ENCODE results near the gene OLFM4. TPM values are rescaled to one million over a fixed set of nuclear protein-coding genes. Genes with fewer than 3 reads are reported as not detected.
"Not testable (repeated sequence)": the region's sequence is repeated elsewhere in the genome, so short reads cannot be mapped to it uniquely, and the experiment has no call there.

OLFM4 gene
- total RNA-seq, 1 donor from 2014 or later = 0.41 TPM

DNA sequence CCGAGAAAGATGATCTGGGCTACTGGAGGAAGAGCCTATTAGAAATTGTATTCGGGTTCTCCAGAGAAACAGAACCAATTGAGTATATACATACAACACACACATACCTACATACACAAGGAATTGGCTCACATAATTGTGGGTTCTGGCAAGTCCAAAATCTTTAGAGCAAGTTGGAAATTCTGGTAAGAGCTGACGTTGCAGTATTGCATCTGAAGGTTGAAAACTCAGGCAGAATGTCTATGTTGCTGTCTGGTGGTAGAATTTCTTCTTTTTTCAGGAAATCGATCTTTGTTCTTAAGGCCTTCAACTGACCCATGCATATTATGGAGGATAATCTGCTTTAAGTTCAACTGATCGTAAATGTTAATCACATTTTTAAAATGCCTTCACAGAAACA lies 15.5 kb upstream of the OLFM4 start:
- DNase-seq (ENCODE audit: low spot score in 2 of 2) (no peak), FAIRE-seq (no peak)

DNA sequence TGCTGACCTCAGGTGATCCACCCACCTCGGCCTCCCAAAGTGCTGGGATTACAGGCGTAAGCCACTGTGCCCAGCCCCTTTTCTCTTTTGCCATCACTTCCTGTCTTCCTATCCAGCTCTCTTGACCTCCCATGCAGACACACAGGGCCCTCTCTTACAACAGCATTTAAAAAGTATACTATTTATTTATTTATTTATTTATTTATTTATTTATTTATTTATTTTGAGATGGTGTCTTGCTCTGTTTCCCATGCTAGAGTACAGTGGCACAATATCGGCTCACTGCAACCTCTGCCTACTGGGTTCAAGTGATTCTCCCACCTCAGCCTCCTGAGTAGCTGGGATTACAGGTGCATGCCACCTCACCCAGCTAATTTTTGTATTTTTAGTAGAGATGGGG lies 14.6 kb upstream of the OLFM4 start:
- FAIRE-seq = not testable (repeated sequence)

DNA sequence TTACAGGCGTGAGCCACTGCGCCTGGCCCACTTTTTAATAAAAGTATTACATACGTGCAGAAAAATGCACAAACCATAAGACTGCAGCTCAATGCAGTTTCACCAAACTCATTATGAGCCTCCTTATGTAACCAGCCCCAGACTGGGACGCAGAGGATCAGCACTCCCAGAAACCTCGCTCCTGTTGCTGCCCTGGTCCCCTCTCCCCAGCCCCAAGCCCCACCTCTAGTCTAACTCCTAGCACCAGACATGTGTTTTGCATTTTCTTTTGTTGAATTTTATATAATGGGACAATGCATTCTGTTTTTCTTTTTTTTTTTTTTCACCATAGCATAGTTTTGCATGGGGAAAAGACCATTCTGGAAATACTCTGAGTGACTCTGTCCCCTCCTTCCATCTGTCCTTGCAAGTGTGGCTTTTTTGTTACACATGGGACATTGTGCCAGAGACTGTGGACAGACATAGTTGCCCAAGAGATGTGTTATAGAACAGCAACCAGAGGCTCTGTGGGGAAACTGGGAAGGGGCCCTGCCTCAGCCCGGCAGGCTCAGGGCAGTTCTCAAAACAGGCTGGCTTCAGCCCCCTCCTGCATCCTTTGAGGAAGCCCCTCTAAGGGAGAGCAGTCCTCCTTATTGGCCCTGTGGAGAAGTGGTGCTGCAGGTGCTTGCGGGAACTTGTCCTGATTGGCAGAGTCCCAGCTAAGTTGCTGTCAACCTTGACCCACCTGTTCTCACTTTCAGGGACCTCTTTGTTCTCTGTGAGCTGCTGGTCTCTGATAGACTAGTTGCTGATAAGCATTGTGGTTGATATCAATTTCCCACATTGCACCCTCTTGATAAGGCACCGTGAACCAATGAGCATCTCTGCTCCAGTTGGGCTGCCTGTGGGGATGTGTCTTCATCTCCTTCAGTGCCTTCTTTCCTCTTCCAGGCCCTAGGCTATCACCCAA lies 13.8 kb upstream of the OLFM4 start:
- DNase-seq (ENCODE audit: low spot score in 2 of 2) = no peak
- no peak for FAIRE-seq

More for the DNA sequence above, 14.6 kb upstream of the OLFM4 start:
- not testable (repeated sequence) for DNase-seq (ENCODE audit: low spot score in 2 of 2)

DNA sequence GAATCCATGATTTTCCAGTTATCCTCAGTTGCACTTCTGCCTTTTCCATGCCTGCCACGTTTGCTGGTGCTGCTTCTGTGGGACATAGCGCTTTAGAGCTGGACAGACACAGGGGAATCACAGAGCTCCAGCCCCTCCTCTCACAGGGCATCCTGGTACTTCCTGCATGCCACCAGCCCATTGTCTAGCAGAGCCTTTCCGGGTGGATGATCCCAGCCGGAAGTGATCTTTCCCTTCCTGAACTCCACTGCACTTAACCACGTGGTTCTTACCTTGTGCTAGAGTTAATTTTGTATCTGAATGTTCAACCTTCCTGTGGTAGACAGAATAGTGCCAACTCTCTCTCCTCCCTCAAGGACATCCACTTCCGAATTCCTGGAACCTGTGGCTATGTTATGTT lies 12.6 kb upstream of the OLFM4 start:
- DNase-seq (ENCODE audit: low spot score in 2 of 2) (no peak), FAIRE-seq (no peak)

DNA sequence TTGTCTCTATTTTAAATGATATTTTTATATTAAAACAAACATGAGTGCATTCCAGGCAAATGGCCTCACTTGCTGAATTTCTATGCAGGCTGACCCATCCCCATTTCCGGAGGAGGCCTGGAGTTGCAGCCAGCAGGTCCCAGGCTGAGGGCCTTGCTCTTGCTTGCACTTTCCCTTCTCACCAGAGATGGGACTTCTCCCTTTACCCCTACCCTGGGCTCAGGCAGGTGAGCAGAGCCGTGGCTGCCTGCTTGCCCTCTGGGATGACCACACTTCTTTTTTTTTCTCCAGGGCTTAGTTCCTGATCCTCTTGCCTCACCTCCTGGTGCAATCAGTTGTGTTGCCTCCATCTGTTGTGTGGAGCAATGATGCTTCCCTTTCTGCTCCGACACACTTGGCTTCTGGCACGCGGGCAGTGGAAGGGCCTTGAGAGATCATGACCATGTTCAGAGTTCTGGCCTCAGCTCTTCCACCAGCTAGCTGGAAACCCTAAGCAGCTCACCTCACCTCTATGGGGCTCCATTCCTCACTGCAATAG lies 11.1 kb upstream of the OLFM4 start:
- FAIRE-seq = no peak
- no peak for DNase-seq (ENCODE audit: low spot score in 2 of 2)

DNA sequence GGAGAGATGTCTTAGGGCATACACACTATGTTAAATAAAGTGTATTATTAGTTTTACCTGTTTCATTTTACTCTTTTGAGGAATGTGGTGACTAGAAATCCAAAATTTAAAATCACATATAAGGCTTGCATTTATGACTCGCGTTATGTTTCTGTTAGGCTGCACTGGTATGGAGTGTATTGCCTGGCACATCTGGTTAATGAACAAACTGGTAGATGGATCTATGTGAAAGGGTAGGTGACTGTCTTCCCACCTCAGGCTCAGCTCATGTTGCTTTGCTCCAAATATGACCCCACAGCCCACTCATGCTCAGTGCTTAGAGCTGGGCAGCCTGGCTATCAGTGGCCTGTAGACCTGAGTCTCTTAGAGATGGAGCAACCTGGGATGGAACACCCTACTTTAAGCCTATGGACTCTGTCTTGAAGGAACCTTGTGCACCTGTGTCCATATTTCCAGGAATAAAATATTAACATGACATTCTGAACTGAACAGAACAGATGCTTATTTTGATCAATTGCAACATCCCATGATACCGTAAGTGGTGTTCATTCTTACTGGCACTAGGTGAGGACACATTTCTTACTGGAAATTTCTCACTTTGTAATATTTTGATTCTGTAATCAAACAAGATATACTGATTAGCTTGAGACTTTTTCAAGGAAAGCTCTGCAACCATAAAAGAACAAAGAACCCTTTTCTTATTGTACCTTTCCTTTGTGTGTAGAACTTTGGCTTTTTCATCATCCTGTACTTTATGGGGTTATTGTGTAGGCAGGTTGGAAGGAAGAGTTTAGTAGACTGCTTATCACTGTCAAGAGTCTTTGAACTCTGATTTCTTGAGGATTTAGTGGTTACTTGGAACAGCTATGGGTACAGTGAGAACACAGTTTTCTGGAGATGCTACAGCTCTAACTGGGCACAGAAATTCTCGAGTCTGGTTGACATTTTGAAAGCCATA lies 9.6 kb upstream of the OLFM4 start:
- FAIRE-seq (no peak), DNase-seq (ENCODE audit: low spot score in 2 of 2) (no peak)

DNA sequence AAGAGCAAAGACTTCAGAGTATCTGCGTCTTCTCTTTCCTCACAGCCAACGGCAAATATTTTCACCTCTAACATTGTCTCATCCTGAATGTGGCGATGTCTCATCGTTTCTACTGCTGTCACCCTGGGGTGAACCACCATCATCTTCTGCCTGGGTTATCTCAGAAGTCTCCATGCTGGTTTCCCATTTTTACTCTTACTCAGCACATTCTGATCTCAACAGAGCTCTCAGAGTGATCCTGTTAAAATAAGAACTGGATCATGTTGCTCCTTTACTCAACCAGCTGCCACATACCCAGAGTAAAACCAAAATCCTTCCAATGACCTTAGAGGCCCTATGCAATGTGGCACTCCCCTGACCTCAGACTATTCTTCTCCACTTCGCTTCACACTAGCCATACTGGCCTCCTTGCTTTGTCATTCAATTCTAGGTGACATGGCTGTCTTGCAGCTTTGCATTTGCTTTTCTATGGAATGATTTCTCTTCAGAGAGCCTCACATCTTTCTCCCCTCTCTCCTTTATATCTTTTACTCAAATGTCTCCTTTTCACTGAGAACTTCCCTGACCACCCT lies 7.8 kb upstream of the OLFM4 start:
- no peak for DNase-seq (ENCODE audit: low spot score in 2 of 2)
- FAIRE-seq = no peak

DNA sequence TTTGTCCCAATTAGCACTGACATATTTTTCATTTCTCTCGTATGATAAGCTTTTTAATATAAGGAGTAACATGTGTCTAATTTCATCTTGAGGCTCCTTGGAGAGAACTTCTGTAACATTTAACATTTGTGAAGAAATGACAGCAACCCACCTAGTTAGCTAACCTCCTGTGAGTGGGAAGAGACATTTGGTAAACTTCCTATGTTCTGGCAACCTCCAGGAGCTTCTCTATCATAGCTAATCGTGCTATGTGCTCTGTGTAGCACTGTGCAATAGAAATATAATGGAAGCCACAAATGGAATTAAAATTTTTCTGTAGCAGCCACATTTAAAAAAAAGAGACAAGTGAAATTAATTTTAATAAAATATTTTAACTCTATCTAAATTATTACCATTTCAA lies 5.4 kb upstream of the OLFM4 start:
- peak; percentile 15 for FAIRE-seq
- DNase-seq (ENCODE audit: low spot score in 2 of 2) = no peak

DNA sequence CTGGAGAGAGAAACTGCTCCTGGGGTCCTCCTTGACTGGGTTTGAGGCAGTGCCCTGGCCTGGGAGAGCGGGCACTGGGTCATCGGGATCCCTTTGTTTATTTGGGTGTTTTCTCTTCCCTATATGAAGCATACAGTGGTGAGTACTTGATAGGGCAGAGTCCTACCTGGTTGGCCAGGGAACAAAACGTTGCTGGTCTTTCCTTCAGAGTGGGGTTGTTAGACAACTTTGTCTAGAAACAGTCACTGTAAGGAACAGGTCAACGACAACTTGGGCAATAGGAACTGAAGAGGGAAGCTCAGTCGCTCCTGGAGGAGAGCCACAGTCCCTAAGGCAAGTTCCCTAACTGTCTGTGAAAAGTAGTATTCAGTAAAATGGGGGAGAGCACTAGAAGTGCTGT lies 550 bp upstream of the OLFM4 start:
- FAIRE-seq (no peak), DNase-seq (ENCODE audit: low spot score in 2 of 2) (no peak)

DNA sequence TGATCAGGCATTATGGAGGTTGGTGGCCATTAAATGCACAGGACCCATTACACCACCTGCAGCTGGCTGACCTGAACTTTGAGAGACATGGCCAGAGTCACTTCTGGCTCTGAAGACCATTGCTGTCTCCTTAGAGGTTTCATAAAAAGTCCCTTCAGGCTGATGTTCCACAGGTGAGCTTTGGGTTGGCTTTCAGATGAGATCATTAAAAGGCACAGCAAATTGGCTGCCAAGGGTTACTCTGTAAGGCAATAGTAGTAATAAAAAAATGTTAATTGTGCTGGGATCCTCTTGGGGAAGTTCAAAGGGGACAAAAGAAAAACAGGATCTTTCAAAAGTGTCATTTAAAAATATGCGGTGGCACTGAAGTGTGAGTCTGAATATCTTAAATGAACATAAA lies 4.2 kb downstream of the OLFM4 start:
- FAIRE-seq (no peak), DNase-seq (ENCODE audit: low spot score in 2 of 2) (no peak)

DNA sequence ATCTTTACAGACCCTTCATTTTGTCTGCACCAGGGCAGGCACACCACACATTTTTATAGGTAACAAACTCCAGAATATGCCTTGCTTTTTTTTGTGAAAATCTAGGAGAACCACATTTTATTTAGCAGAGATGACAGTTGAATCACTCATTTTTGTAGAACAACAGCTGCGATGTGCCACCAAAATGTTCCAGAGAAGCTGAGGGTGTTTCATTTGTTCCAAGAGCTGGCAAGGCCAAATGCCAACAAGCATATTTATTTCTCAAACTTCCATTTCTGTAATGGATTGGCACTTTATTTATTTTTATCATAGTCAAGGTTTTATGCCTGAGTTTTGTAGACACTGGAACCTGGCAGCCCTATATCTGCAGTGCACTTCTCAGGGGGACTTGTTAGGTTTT lies 10.4 kb downstream of the OLFM4 start:
- no peak for DNase-seq (ENCODE audit: low spot score in 2 of 2)

DNA sequence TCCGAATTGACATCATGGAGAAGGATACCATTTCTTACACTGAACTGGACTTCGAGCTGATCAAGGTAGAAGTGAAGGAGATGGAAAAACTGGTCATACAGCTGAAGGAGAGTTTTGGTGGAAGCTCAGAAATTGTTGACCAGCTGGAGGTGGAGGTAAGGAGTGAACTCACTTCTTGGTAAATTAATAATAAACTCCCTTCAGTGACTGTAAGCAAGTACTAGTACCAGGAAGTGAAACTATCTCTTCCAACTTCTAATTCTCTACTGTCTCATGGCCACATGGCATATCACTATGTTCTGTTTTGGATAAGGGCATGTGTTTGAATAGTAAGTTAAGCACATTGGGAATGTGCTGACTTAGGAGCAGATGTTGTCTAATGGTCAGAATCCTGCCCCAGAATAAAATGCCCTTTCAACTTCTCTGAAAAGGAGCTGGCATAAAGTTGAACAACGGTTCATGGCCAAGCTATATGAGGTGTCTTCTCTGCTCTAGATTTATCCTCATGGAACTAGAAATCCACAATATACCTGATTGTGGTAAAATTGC lies 13.4 kb downstream of the OLFM4 start:
- no peak for DNase-seq (ENCODE audit: low spot score in 2 of 2)
- FAIRE-seq = no peak

More for the DNA sequence above, 10.4 kb downstream of the OLFM4 start:
- no peak for FAIRE-seq

DNA sequence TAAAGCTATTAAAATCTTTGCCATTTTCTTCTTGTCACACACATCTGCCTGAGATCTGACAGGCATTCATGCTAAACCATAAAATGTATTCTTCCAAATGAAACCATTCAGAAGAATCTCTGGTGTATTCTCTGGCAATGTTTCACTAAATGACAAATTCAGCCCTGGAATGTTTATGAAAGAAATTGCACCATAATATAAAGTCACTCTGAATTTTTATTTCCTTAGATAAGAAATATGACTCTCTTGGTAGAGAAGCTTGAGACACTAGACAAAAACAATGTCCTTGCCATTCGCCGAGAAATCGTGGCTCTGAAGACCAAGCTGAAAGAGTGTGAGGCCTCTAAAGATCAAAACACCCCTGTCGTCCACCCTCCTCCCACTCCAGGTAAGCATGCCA lies 14.3 kb downstream of the OLFM4 start:
- DNase-seq (ENCODE audit: low spot score in 2 of 2) (no peak), FAIRE-seq (no peak)

DNA sequence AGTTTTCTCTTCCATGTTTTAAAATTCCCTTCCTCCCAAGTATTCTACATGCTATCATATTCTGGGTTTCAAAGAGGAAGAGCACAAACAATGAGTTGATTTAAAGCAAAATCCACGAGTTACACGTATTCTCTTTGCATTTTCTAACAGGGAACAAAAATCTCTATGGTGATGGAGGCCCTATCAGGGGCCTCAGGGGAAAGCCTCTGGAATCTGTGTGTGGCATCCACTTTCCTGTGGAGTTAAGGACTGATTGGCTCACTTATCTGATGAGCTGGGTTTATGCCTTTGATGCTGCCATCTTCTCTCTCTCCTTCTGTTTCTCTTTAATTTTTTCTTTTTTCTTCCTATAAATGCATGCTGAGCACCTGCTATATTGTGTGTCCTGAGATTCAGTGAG lies 14.8 kb downstream of the OLFM4 start:
- no peak for FAIRE-seq
- no peak for DNase-seq (ENCODE audit: low spot score in 2 of 2)

DNA sequence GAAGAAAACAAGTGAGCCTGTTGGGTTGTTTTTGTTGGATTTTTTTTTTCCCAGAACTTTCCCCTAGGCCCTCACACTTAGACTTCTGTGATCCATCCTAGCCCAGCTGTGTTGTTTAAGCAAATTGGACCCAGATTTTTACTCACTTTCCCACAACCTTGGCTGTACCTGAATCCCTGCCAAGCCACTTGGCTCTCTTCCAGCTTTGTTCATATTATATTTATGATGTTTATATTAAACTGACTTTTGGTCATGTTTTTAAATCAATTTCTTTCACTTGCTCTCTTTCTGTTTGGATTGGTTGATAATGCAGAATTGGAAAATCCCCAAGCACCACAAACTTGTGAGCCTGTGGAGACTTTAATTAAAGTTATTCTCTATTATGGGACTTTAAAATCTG lies 16.6 kb downstream of the OLFM4 start:
- DNase-seq (ENCODE audit: low spot score in 2 of 2) (no peak), FAIRE-seq (no peak)

DNA sequence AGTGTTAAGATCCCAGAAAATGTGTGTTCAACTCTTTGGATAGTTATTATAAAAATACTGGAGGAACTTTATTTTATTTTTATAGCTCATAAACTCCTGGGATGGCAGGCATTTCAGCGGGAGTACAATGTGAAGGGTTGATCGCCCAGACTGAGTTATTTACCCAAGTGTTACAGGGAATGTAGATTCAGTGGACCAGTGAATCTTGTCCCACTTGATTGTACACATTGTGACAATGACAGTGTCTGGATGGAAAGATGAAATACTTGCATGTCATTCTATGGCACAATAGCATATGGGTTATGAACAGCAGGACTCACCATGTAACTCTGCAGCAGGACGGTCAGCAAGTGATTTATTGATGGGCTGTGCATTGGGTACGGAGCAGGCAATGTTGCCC lies 20.3 kb downstream of the OLFM4 start:
- FAIRE-seq (no peak), DNase-seq (ENCODE audit: low spot score in 2 of 2) (no peak)

DNA sequence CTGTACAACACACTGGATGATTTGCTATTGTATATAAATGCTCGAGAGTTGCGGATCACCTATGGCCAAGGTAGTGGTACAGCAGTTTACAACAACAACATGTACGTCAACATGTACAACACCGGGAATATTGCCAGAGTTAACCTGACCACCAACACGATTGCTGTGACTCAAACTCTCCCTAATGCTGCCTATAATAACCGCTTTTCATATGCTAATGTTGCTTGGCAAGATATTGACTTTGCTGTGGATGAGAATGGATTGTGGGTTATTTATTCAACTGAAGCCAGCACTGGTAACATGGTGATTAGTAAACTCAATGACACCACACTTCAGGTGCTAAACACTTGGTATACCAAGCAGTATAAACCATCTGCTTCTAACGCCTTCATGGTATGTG lies 21.5 kb downstream of the OLFM4 start:
- DNase-seq (ENCODE audit: low spot score in 2 of 2) = no peak

DNA sequence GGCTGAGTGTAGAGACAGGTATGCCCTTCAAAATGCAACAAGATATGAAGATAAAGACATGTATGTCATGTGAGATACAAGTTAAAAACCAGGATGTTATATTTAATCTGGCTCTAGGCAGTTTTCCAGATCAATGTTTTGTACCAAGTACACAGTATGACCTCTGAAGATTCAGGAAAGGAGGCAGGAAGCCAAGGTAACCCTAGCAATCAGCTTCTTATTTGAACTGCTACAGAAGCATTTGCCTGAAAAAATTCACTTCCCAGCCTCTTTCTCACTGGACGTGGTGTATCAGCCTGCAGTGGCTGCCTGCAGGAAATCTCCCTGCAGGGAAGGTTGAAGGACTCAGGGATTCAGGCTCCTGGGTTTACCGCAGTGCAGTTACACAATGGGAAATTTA lies 24.1 kb downstream of the OLFM4 start:
- no peak for DNase-seq (ENCODE audit: low spot score in 2 of 2)
- no peak for FAIRE-seq

More for the DNA sequence above, 21.5 kb downstream of the OLFM4 start:
- no peak for FAIRE-seq

DNA sequence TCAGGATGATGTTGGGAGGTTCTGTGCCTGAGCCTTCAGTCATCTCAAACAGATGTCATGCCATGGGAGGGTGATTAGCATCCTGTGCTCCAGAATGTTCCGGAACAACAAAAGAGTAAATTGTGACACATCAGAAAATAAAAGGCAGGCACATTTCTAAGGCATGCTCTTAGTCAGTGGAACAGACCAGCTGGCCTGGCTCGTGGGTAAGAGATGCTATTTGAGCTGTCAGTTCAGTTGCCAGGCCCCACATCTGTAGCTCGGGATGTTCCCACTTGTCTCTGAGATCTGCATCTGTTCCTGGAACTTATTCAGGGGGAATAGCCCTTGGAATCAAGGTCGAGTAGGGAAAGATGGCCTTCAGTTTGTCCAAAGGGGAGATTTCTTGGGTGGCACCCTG lies 26.0 kb downstream of the OLFM4 start:
- no peak for FAIRE-seq

DNA sequence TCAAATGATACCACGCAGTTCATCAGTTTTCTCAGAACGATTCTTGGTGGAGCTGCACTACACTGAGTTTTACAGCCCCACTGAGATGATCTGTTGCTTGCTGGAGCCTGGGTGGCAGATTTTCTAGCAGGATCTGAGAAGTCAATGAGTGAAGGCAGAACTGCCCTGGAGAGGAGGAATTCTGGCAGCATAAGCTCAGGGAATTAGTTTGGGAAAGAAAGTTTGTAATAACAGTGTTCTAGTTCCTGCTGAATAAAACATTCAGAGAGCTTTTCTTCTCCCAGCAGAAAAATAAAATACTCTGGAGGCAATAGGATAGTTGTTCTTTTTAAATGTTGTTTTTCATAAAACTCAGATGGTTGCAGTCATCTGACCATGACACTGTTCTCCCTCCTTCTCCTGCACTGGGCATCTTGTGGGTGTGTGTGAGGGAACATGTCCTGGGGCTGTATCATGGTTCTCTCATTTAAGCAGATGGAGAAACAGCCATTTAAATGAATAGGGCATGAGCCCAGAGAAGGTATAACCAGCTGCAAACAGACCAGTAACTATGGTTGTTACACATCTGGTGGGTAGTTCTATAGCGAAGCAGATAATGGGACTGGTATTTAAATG lies 29.6 kb downstream of the OLFM4 start:
- FAIRE-seq (no peak), DNase-seq (ENCODE audit: low spot score in 2 of 2) (no peak)

More for the DNA sequence above, 26.0 kb downstream of the OLFM4 start:
- DNase-seq (ENCODE audit: low spot score in 2 of 2) = no peak

Data from frontal cortex (tissue), 4 donors.